K562 (cell line): Measurements from ENCODE around the gene CCDC141.

Experiments
- CBFB ChIP-seq: sonication (generic); formaldehyde crosslinking; IDR thresholded peaks from 2 replicates; pipeline ENCODE4 v1.4.0; 2020; ENCODE audit warnings: mild to moderate bottlenecking, missing genetic modification reagents
- GATA2 ChIP-seq: sonication (generic); formaldehyde crosslinking; IDR thresholded peaks from 2 replicates; pipeline ENCODE4 v1.4.0; 2020; ENCODE audit warnings: mild to moderate bottlenecking, missing genetic modification reagents
- PATZ1 ChIP-seq: fragments of 250-450 bp; sonication (Bioruptor Pico); IDR thresholded peaks from 2 replicates; pipeline ENCODE4 v1.5.0; 2020; ENCODE audit warnings: mild to moderate bottlenecking, borderline replicate concordance
- RAD21 ChIP-seq, 2 experiments: fragments of 250-450 bp in 1 of 2; fragments of 450-650 bp in 1 of 2; sonication (Bioruptor Pico) in 1 of 2; formaldehyde crosslinking in 1 of 2; IDR thresholded peaks in 1 of 2; conservative IDR thresholded peaks in 1 of 2; 2 replicates each; pipeline versions ENCODE4 v1.4.0 to v1.8.0; 2020 to 2022; ENCODE audit warnings: mild to moderate bottlenecking in 2 of 2, moderate library complexity in 1 of 2
- TF ChIP-seq, protein P1 (sequence below): fragments of 450-650 bp; IDR thresholded peaks from 2 replicates; pipeline ENCODE4 v1.6.1; 2017; ENCODE audit warnings: mild to moderate bottlenecking, moderate library complexity

- TF ChIP-seq RAD21 (CRISPR knock-in tag; conservative IDR thresholded peaks at IDR 0.05 in 1 of 2, IDR thresholded peaks at IDR 0.05 in 1 of 2) (no peak), PATZ1 (no peak), GATA2 (CRISPR knock-in tag) (no peak), CBFB (CRISPR knock-in tag) (no peak)
- TF ChIP-seq, protein P1, sequence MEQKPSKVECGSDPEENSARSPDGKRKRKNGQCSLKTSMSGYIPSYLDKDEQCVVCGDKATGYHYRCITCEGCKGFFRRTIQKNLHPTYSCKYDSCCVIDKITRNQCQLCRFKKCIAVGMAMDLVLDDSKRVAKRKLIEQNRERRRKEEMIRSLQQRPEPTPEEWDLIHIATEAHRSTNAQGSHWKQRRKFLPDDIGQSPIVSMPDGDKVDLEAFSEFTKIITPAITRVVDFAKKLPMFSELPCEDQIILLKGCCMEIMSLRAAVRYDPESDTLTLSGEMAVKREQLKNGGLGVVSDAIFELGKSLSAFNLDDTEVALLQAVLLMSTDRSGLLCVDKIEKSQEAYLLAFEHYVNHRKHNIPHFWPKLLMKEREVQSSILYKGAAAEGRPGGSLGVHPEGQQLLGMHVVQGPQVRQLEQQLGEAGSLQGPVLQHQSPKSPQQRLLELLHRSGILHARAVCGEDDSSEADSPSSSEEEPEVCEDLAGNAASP, result no peak
Measured at GRCh38 chr2:179097131-179097530, 47.2 kb upstream of the CCDC141 start.
